ACHN (cell line): Measurements from ENCODE around the gene TACC3.
A peak's percentile ranks its signal among the peaks of the same experiment; 100 is the strongest.

ENCODE experiments used
- DNase-seq: peaks from one replicate; pipeline ENCODE4 v3.0.0-alpha.2; 2015
- in situ Hi-C: cut with HindIII; loops from 2 replicates; pipeline ENCODE4 v1.10.0; 2017; ENCODE audit warnings: low sequenced_read_pairs, low pct_ligation_motif_present, low pct_unique_long_range_greater_than_20kb

The TACC3 gene

GRCh38 chr4:1718095-1718850, 3.0 kb upstream of the TACC3 start:
- in situ Hi-C loops, result no loop called here
- no peak for DNase-seq

DNA sequence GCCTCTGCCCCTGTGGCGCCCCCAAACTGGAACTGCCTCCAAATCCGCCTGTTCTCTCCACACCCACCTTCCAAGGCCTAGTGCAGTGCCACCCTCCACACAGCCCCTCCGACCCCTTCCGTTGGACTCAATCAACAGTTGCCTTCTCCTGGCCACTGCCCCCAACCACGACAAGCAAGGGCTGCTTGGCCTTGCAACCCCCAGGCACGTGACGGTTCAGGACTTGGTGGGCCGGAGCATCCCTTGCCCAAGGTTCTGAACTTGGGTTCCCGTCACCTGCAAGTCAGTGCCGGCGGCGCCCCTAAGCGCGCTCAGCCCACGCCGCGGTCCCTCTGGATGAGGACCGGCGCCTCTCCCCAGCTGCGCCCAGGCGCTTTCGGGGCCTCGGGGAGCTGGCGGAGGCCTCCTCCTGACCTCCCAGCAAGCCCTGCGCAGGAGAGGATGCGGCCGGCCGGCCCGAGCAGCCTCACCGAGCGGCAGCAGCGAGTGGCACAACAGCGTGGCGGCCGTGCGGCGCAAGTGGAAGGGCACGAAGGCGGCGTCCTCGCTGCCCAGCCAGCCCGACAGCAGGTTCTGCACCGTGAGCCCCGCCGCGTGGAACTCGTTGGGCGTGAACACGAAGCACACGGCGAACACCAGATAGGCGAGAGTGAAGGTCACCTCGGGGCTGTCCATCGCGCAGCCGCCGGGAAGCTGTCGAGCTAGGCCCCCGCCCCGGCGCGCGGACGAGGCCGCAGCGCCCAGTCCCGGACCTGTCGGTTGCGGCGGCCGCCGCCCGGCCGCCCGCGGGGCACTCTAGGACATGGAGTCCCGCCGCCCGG, 948 bp upstream of the TACC3 start:
- in situ Hi-C loops, result no loop called here
- peak; percentile 39 for DNase-seq

DNA sequence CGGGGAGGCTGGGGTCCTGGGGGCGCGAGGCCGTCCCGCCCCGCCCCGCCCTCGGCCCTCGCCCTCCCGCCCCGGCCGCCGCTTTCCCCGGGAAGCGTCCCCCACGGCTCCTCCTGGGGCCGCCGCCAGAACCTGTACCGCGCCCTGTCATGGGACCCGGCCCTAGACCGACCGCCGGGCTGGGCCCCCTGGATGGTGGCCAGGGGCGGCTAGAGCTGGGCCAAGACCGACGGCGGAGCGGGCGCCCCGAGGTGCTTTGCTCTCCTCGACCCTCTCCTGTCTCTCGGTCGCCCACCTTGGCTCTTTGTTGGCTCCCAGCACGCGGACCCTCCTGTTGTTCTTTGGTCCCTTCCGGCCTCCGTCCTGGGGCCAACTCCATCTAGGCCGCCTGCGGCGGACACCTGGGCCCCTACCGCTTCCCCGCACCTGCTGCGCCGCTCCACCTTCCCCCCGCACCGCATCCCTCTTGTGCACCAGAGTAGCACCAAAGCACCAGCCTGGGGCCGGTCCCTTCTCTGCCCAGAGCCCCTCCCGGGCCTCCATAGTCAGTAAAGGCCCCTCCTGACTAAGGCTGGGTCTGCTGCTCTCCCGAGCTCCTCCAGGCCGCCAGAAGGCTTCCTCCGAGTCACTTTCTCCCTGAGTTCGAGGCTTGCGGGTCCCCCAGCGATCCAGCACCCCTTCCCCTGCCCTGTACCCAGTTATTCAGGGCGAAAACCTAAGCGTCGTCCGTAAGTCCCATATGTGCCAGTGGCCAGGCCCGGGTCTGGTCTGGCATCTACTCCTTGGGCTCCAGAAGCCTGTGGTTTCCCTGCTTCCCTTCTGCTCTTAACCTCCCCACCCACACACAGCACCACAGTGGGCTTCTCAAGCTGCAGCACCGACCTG, 587 bp downstream of the TACC3 start:
- no peak for DNase-seq
- in situ Hi-C loops, result no loop called here

GRCh38 chr4:1722551-1723118, 1.3 kb downstream of the TACC3 start:
- in situ Hi-C loops, result no loop called here
- no peak for DNase-seq

GRCh38 chr4:1723131-1723801, 1.9 kb downstream of the TACC3 start:
- in situ Hi-C loops, result no loop called here
- DNase-seq, result no peak

GRCh38 chr4:1725521-1725920, 4.2 kb downstream of the TACC3 start:
- no peak for DNase-seq
- in situ Hi-C loops, result no loop called here

GRCh38 chr4:1726146-1726934, 5.0 kb downstream of the TACC3 start:
- DNase-seq, result peak; percentile 80
- in situ Hi-C loops, result no loop called here

DNA sequence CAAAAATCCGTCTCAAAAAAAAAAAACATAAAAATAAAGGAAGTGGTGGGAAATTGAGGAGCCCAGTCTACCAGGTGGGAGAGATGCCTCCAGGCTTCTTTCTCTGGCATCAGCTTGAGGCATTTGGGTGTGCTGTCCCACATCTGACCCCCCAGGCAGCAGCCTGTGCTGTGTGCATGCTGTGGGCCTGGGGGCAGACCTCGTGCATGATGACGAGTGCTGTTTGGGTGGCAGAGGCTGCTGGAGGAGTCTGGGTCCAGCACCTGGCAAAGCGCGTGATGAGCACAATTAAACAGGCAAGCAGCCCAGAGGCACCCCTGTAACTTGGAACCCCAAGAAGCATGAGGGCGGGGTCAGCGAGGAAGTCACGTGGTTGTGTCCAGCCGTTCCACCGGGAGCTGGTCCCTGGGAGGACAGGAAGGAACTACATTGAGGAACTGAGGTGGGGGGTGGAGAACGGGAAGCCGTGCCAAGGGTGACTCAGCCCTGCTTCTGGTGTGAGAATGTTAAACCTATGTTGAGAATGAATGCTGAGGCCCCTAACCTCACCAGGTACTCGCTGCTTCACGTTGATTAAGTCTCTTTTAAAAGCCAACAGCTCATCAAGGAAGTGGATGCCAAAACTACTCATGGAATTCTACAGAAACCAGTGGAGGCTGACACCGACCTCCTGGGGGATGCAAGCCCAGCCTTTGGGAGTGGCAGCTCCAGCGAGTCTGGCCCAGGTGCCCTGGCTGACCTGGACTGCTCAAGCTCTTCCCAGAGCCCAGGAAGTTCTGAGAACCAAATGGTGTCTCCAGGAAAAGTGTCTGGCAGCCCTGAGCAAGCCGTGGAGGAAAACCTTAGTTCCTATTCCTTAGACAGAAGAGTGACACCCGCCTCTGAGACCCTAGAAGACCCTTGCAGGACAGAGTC, 6.1 kb downstream of the TACC3 start:
- in situ Hi-C loops, result no loop called here
- peak; percentile 89 for DNase-seq

DNA sequence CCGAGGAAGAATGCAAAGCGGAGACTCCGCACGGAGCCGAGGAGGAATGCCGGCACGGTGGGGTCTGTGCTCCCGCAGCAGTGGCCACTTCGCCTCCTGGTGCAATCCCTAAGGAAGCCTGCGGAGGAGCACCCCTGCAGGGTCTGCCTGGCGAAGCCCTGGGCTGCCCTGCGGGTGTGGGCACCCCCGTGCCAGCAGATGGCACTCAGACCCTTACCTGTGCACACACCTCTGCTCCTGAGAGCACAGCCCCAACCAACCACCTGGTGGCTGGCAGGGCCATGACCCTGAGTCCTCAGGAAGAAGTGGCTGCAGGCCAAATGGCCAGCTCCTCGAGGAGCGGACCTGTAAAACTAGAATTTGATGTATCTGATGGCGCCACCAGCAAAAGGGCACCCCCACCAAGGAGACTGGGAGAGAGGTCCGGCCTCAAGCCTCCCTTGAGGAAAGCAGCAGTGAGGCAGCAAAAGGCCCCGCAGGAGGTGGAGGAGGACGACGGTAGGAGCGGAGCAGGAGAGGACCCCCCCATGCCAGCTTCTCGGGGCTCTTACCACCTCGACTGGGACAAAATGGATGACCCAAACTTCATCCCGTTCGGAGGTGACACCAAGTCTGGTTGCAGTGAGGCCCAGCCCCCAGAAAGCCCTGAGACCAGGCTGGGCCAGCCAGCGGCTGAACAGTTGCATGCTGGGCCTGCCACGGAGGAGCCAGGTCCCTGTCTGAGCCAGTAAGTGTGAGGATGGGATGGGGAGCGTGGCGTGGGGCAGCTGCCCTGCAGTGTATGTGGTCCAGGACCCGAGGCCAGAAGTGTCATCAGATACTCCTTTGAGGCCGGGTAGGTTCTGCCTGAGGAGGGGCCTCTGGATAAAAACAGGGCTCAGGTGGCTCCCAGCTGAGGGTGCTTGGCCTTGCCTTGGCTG, 7.0 kb downstream of the TACC3 start:
- DNase-seq, result no peak
- in situ Hi-C loops, result no loop called here

DNA sequence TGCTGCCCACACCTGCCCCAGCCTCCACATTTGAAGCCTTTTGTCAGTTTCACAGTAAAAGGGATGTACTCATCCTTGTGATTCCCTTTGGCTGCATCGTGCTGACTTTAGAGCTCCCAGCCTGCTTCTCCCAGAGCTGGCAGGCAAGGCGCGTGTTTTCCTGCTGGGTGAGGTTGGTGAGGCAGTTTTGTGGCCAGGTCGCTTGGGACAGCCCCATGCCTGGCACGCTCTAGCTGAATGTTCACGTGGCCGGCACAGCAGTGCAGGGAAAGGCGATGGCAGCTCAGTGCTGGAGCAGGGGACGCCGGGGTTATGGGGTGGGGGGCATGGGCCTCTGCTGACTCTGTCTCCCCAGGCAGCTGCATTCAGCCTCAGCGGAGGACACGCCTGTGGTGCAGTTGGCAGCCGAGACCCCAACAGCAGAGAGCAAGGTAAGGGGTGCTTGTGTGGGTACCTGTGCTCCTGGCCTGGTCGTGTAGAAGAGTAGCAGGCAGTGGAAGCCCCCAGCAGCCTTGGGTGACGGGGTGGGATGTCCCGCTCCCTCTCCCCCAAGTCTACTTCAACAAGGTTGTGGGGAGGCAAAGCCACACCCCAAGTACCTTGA, 9.3 kb downstream of the TACC3 start:
- no peak for DNase-seq
- in situ Hi-C loops, result no loop called here

- peak; percentile 60 for DNase-seq
- in situ Hi-C loops, result no loop called here
Observed at GRCh38 chr4:1731180-1731579, 9.9 kb downstream of the TACC3 start.

DNA sequence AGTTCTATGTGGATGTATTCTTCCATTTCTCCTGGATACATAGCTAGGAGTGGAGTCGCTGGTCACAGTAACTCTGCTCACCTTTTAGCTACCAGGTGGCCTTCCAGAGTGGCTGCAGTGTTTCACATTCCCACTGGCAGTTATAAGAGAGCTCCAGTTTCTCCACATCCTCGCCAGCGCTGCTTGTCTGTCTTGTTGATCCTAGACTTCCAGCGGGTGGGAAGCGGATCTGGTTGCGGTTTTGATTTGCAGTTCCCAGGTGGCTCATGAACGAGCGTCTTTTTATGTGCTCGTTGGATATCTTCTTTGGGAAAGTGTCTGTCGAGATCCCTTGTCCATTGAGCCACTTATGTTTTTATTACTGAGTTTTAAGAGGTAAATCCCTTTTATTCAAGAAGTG, 11.6 kb downstream of the TACC3 start:
- in situ Hi-C loops, result no loop called here
- DNase-seq, result no peak

DNA sequence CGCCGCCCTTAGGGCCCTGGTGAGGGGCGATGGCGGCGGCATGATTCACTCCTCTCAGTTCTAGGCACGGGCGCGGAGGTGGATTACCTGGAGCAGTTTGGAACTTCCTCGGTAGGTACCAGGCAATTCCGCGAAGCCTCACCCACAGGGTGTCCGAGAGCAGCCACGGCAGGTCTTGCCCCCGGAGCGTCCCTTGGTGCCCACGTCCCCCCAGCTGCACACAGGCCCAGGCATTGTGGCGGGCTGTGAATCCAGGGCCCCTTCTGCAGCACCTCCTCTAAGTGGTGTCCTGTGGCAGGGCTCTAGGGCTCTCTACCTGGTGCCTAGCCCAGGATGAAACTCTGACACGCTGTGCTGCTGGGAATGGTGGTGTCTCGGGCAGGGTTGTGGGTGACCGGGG, 13.9 kb downstream of the TACC3 start:
- in situ Hi-C loops, result no loop called here
- DNase-seq, result no peak

GRCh38 chr4:1736812-1737211, 15.5 kb downstream of the TACC3 start:
- in situ Hi-C loops, result no loop called here
- no peak for DNase-seq

GRCh38 chr4:1737666-1738065, 16.3 kb downstream of the TACC3 start:
- in situ Hi-C loops, result no loop called here
- no peak for DNase-seq
